Stimulated activated CD4-positive, alpha-beta T cell treated with anti-CD3 and anti-CD28 coated beads, Interleukin-1b, Interleukin-23, amount 100 ng/mL, for 48 hours (primary cell): ENCODE measurements around the gene PTPN4.

Experiments
- DNase-seq: peaks from one replicate; pipeline ENCODE4 v3.0.0-alpha.2; 2020

PTPN4 gene

DNA sequence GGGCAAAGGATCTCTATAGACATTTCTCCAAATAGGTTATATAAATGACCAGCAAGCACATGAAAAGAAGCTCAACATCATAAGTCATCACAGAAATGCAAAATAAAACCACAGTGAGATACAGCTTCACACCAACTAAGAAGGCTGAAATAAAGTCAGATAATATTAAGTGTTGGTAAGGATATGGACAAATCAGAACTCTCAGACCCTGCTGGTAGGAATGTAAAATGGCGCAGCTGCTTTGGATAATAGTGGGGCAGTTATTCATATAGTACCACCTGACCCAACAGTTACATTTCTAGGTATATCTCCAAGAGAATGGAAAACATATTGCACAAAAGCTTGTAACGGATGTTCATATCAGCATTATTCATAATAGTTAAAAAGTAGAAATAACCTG, 267.2 kb downstream of the PTPN4 start:
- no peak for DNase-seq

GRCh38 chr2:120028795-120029194, 269.1 kb downstream of the PTPN4 start:
- DNase-seq: no peak

GRCh38 chr2:120029672-120030640, 270.2 kb downstream of the PTPN4 start:
- DNase-seq: no peak

DNA sequence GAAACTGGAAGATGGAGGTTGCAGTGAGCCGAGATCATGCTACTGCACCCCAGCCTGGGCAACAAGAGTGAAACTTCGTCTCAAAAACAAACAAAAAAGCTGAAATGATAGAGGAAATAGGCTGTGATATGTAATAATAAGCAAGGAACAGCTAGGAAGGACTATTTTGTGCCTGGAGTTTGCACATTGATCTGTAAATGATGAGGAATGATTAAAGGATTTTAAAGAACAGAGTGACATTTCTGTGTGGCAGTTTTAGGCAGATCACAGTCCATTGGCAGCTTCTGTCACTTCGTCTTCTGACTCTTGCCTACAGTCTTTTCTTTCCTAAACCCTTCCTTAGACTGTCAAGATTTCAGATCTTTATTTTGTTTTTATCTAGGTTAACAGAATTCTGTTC, 272.6 kb downstream of the PTPN4 start:
- DNase-seq: no peak
